RWPE1 (cell line): ENCODE measurements around the gene RPP40.

Source experiments
- CTCF ChIA-PET: fragments of 350-600 bp; sonication (Branson Sonifier 250); formaldehyde crosslinking; extraction: SDS; loops from one replicate; lab custom pipeline; 2021; lab: Yijun Ruan, JAX
- POLR2A ChIA-PET: fragments of 400-600 bp; formaldehyde crosslinking; extraction: SDS; loops from one replicate; lab custom pipeline; 2020; ENCODE audit warnings: antibody characterized with exemption; ENCODE audit not compliant: low non-redundant PET; lab: Yijun Ruan, JAX
- DNase-seq: peaks from one replicate; pipeline ENCODE4 v3.0.0; 2012; ENCODE audit warnings: low spot score
- H3K27ac ChIP-seq: fragments of 450-650 bp; 2 replicates; pipeline ENCODE4 v1.5.1; 2017
- CTCF ChIP-seq: fragments of 450-650 bp; conservative IDR thresholded peaks from 2 replicates; pipeline ENCODE4 v1.5.1; 2017; ENCODE audit warnings: low read depth, mild to moderate bottlenecking

Gene RPP40

GRCh38 chr6:4970739-4971395, 33.0 kb downstream of the RPP40 start:
- H3K27ac ChIP-seq, result no peak overlapping the region
- no peak for DNase-seq
- CTCF ChIA-PET, result no interaction called here
- POLR2A ChIA-PET, result no interaction called here
- TF ChIP-seq CTCF, result no peak

DNA sequence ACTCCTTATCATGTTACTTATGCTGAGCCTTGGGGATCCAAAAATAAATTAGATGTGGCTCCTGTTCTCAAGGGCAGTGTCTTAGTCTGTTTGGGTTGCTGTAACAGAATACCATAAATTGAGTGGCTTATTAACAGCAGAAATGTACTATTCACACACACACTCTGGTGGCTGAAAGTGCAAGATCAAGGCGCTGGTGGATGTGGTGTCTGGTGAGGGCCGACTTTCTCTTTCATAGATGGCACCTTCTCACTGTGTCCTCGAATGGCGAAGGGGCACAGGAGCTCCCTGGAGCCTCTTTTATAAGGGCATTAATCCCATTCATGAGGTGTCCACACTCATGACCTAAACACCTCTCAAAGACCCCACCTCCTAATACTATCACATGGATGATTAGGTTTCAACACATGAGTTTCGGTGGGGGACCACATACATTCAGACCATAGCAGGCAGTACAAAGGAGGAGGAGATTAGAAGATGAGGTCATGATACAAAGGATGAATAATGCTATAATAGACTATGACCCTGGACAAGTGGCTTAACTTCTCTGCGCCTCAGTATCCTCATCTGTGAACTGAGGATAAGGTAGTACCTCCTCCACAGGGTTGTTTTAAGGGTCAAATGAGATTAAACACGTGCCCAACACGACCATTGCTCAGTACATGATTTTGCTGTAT, 34.1 kb downstream of the RPP40 start:
- H3K27ac ChIP-seq, result no peak overlapping the region
- TF ChIP-seq CTCF, result no peak
- DNase-seq, result no peak
- ChIA-PET CTCF (no interaction called here), POLR2A (no interaction called here)

DNA sequence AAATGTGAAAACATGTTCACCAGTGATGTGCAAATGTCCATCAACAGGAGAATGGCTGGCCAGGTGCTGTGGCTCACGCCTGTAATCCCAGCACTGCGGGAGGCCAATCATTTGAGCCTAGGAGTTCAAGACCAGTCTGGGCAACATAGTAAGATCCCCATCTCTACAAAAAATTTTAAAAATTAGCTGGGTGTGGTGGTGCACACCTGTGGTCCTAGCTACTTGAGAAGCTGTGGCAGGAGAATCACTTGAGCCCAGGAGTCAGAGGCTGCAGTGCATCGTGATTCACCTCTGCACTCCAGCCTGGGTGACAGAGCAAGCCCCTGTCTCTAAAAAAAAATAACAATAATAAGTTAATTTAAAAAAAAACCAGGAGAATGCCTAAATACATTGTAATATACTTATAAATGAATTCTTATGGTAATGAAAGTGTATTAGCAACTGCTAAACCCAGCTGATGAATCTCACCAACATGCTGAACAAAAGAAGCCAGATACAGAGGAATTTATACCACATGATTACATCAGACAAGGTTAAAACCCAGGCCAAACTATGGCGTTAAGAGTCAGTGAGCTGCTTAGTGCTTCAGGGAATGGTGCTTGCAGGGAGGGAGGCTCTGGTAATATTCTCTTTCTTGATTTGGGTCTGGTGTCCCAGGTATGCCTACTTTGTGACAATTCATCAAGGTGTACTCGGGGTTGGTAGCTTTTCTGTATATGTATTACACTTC, 36.4 kb downstream of the RPP40 start:
- CTCF ChIA-PET, result interaction anchor here (0.6 to 0.7 kb wide), 3 partner anchors 37 to 977 kb away, joined by 3 to 6 read pairs (median 3); no protein-coding TSS in a partner anchor
- no peak for DNase-seq
- H3K27ac ChIP-seq, result no peak overlapping the region
- POLR2A ChIA-PET, result no interaction called here
- TF ChIP-seq CTCF, result no peak

GRCh38 chr6:4965562-4966389, 38.1 kb downstream of the RPP40 start:
- POLR2A ChIA-PET, result no interaction called here
- DNase-seq, result no peak
- CTCF ChIA-PET, result interaction anchor here (0.5 kb wide), 1 partner anchor 302 kb away, joined by 3 read pairs; no protein-coding TSS in a partner anchor

DNA sequence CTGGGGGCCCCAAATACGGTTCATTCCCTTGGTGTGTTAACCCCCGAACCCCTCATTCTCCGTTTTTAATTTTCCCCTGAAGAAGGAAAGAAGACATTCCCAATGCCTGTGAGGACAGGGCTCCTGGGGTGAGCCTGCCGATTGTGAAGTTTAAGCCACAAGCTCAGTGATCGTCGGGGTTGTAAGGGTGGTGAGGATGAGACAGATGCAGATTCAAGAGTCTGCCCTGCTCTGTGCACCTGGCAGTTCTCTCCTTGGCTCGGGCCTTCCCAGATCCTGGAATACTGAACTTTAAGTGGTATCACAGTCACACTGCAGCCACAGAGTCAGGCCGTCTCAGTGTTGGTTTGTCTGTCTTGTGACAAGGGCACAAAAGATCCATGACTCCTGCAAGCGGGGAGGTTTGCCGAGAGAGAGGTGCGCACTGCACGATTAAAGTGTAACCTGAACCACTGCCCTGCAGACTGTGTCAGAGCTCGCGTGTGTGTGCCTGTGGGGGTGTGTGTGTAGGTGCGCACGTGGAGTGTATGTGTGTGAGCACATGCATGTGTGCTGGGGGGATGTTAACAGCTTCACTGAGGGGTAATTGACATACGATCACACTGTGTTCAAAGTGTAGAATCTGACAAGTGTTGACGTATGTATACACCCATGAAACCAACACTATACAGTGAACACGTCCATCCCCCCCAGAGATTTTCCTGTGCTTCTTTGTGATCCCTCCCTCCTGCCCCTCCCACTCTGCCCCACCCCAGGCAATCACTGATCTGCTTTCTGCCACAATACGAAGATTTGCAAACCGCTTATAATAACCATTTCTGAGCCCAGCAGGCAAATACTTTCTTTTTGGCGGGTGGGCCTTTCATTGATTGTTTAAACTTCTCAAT, 38.9 kb downstream of the RPP40 start:
- POLR2A ChIA-PET, result no interaction called here
- CTCF ChIA-PET, result no interaction called here
- no peak for DNase-seq
- TF ChIP-seq CTCF, result no peak
- no peak overlapping the region for H3K27ac ChIP-seq

More at GRCh38 chr6:4965562-4966389, 38.1 kb downstream of the RPP40 start:
- no peak overlapping the region for H3K27ac ChIP-seq
- TF ChIP-seq CTCF, result no peak
